ENCODE data around the gene TMEM186. TPM values are rescaled to one million over a fixed set of nuclear protein-coding genes. Genes with fewer than 3 reads are reported as not detected.

TMEM186 gene
- polyA plus RNA-seq, 1 of the 3 experiments (the other 2 are of a cell fraction), result 13.2 TPM

DNA sequence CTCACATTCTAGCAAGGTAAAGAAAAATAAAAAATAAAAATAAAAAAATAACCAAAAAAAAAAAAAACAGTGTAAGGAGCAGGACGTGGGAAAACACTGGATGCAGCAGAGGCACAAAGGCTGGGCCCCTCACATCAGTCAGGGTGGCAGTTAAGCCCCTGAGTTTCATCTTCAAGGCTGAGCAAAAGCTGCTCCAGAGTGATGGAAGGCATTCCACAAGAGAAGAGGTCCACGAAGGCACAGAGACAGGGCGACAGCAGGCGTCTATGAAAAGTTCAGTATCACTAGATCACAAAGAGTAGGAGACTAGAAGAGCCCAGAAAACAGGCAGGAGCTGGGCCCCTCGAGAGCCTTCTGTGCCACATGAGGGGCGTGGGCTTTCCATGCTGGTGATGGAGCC lies 12.0 kb downstream of the TMEM186 start:
- POLR2A ChIA-PET, result no interaction called here
- no peak overlapping the region for H3K9ac ChIP-seq
- H3K27ac ChIP-seq (ENCODE audit: low read depth in 2 of 2, low read length in 1 of 2), result no peak overlapping the region
- H3K9me2 ChIP-seq, result no peaks in the 10 kb centered on the region
- CTCF ChIA-PET, result interaction anchor here (1.2 to 3.5 kb wide), 2 partner anchors 95 to 124 kb away, joined by 3 to 21 read pairs; no protein-coding TSS in a partner anchor
- no peak overlapping the region for H3K4me3 ChIP-seq (ENCODE audit: low read depth in 2 of 2, low read length in 1 of 2)
- H3F3A ChIP-seq (replicated peaks; ENCODE audit: insufficient read depth), result no peaks in the 10 kb centered on the region
- 64% methylated on average over 6 of the region's 6 CpGs for WGBS (ENCODE audit: low lambda C conversion rate)
- DNase-seq, result no peak
- H3K9me3 ChIP-seq, result no peaks in the 10 kb centered on the region
- H3K27me3 ChIP-seq (ENCODE audit: insufficient read depth), result no peaks in the 10 kb centered on the region
- H3K79me2 ChIP-seq (ENCODE audit: insufficient read depth), result no peaks in the 10 kb centered on the region
- H3K4me1 ChIP-seq (ENCODE audit: control insufficient read depth in 1 of 2, insufficient read depth in 2 of 2, low read depth in 1 of 2, low read length in 1 of 2), result no peaks in the 10 kb centered on the region
- no peak overlapping the region for H3K4me2 ChIP-seq
- H4K20me1 ChIP-seq (ENCODE audit: insufficient read depth), result no peaks in the 10 kb centered on the region
- TF ChIP-seq GABPA (IDR thresholded peaks at IDR 0.05; ENCODE audit: low read depth) (no peak), POLR2AphosphoS5 (IDR thresholded peaks at IDR 0.05; ENCODE audit: low read depth, low read length) (no peak), RXRA (IDR thresholded peaks at IDR 0.05; ENCODE audit: borderline replicate concordance, low read depth) (no peak), ELF1 (IDR thresholded peaks at IDR 0.05) (no peak), TEAD4 (IDR thresholded peaks at IDR 0.05; ENCODE audit: borderline replicate concordance, insufficient read depth) (no peak)
- TF ChIP-seq, protein P1, sequence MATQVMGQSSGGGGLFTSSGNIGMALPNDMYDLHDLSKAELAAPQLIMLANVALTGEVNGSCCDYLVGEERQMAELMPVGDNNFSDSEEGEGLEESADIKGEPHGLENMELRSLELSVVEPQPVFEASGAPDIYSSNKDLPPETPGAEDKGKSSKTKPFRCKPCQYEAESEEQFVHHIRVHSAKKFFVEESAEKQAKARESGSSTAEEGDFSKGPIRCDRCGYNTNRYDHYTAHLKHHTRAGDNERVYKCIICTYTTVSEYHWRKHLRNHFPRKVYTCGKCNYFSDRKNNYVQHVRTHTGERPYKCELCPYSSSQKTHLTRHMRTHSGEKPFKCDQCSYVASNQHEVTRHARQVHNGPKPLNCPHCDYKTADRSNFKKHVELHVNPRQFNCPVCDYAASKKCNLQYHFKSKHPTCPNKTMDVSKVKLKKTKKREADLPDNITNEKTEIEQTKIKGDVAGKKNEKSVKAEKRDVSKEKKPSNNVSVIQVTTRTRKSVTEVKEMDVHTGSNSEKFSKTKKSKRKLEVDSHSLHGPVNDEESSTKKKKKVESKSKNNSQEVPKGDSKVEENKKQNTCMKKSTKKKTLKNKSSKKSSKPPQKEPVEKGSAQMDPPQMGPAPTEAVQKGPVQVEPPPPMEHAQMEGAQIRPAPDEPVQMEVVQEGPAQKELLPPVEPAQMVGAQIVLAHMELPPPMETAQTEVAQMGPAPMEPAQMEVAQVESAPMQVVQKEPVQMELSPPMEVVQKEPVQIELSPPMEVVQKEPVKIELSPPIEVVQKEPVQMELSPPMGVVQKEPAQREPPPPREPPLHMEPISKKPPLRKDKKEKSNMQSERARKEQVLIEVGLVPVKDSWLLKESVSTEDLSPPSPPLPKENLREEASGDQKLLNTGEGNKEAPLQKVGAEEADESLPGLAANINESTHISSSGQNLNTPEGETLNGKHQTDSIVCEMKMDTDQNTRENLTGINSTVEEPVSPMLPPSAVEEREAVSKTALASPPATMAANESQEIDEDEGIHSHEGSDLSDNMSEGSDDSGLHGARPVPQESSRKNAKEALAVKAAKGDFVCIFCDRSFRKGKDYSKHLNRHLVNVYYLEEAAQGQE (IDR thresholded peaks at IDR 0.05; ENCODE audit: low read depth, low read length), result no peak
- TF ChIP-seq, protein P2, sequence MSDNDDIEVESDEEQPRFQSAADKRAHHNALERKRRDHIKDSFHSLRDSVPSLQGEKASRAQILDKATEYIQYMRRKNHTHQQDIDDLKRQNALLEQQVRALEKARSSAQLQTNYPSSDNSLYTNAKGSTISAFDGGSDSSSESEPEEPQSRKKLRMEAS (IDR thresholded peaks at IDR 0.05; ENCODE audit: low read depth), result no peak
- no peaks in the 10 kb centered on the region for H3K36me3 ChIP-seq (replicated peaks in 1 of 2; ENCODE audit: control insufficient read depth in 1 of 2, insufficient read depth in 2 of 2, low read length in 1 of 2)
- no peak overlapping the region for H2AFZ ChIP-seq (ENCODE audit: low read depth)

DNA sequence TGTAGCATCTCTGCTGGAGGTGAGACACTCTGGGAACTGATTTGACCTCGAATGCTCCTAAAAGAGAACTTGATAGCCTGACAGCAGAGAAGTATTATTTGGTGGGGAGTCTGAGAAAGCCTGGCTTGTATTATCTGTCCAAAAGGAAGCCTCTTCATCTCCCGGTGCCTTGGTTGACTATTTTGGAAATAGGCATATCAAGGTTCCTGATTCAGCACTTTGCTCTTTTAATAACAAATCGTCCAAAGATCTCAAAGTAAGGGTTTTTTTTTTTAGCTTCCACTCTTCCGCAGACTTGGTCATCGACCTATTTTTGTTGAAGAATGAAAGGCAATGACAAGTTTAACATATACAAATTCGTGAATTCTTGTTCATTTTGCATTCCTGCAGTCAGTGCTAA lies 14.8 kb downstream of the TMEM186 start:
- Histone ChIP-seq H3K9me2 (no peaks in the 10 kb centered on the region), H3K27me3 (ENCODE audit: insufficient read depth) (no peaks in the 10 kb centered on the region), H3K79me2 (ENCODE audit: insufficient read depth) (no peaks in the 10 kb centered on the region), H3K9ac (no peak overlapping the region), H2AFZ (ENCODE audit: low read depth) (no peak overlapping the region), H3K4me3 (ENCODE audit: low read depth in 2 of 2, low read length in 1 of 2) (no peak overlapping the region), H4K20me1 (ENCODE audit: insufficient read depth) (no peaks in the 10 kb centered on the region), H3K9me3 (no peaks in the 10 kb centered on the region), H3K36me3 (replicated peaks in 1 of 2; ENCODE audit: control insufficient read depth in 1 of 2, insufficient read depth in 2 of 2, low read length in 1 of 2) (no peaks in the 10 kb centered on the region), H3K4me2 (no peak overlapping the region), H3K27ac (ENCODE audit: low read depth in 2 of 2, low read length in 1 of 2) (no peak overlapping the region), H3K4me1 (ENCODE audit: control insufficient read depth in 1 of 2, insufficient read depth in 2 of 2, low read depth in 1 of 2, low read length in 1 of 2) (no peaks in the 10 kb centered on the region), H3F3A (replicated peaks; ENCODE audit: insufficient read depth) (no peaks in the 10 kb centered on the region)
- no peak for DNase-seq
- 40% methylated on average over 6 of the region's 6 CpGs for WGBS (ENCODE audit: low lambda C conversion rate)
- TF ChIP-seq YY1 (IDR thresholded peaks at IDR 0.05; ENCODE audit: low read depth) (no peak), FOXM1 (IDR thresholded peaks at IDR 0.05; ENCODE audit: low read depth) (no peak), GABPA (IDR thresholded peaks at IDR 0.05; ENCODE audit: low read depth) (no peak)
- TF ChIP-seq, protein P1 (IDR thresholded peaks at IDR 0.05; ENCODE audit: low read depth, low read length), result no peak
- TF ChIP-seq, protein P3, sequence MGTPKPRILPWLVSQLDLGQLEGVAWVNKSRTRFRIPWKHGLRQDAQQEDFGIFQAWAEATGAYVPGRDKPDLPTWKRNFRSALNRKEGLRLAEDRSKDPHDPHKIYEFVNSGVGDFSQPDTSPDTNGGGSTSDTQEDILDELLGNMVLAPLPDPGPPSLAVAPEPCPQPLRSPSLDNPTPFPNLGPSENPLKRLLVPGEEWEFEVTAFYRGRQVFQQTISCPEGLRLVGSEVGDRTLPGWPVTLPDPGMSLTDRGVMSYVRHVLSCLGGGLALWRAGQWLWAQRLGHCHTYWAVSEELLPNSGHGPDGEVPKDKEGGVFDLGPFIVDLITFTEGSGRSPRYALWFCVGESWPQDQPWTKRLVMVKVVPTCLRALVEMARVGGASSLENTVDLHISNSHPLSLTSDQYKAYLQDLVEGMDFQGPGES (IDR thresholded peaks at IDR 0.05; ENCODE audit: low read depth, low read length), result no peak
- TF ChIP-seq, protein P4, sequence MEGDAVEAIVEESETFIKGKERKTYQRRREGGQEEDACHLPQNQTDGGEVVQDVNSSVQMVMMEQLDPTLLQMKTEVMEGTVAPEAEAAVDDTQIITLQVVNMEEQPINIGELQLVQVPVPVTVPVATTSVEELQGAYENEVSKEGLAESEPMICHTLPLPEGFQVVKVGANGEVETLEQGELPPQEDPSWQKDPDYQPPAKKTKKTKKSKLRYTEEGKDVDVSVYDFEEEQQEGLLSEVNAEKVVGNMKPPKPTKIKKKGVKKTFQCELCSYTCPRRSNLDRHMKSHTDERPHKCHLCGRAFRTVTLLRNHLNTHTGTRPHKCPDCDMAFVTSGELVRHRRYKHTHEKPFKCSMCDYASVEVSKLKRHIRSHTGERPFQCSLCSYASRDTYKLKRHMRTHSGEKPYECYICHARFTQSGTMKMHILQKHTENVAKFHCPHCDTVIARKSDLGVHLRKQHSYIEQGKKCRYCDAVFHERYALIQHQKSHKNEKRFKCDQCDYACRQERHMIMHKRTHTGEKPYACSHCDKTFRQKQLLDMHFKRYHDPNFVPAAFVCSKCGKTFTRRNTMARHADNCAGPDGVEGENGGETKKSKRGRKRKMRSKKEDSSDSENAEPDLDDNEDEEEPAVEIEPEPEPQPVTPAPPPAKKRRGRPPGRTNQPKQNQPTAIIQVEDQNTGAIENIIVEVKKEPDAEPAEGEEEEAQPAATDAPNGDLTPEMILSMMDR (IDR thresholded peaks at IDR 0.05), result no peak
- POLR2A ChIA-PET, result no interaction called here
- CTCF ChIA-PET, result no interaction called here
